ENCODE data around the gene SATB2.

Gene SATB2

GRCh38 chr2:199419428-199419827 lies 38.3 kb downstream of the SATB2 start:
- no peak overlapping the region for H3K27ac ChIP-seq (ENCODE audit: low read length)
- no peak overlapping the region for H3K4me3 ChIP-seq (ENCODE audit: low read depth in 1 of 2, low read length in 2 of 2)
- H3K27me3 ChIP-seq (ENCODE audit: low read depth, low read length): no peaks in the 10 kb centered on the region
- no peaks in the 10 kb centered on the region for H3K4me1 ChIP-seq (ENCODE audit: control insufficient read depth in 1 of 2, insufficient read depth in 2 of 2, low read length in 2 of 2)
- H3K36me3 ChIP-seq (ENCODE audit: control insufficient read depth in 1 of 2, insufficient read depth in 2 of 2, low read length in 2 of 2): no peaks in the 10 kb centered on the region
- no peaks in the 10 kb centered on the region for H3K9me3 ChIP-seq (ENCODE audit: control insufficient read depth in 1 of 2, low read length in 2 of 2)

GRCh38 chr2:199414465-199414864 lies 43.3 kb downstream of the SATB2 start:
- H3K36me3 ChIP-seq (ENCODE audit: control insufficient read depth in 1 of 2, insufficient read depth in 2 of 2, low read length in 2 of 2): no peaks in the 10 kb centered on the region
- H3K27me3 ChIP-seq (ENCODE audit: low read depth, low read length): no peaks in the 10 kb centered on the region
- H3K9me3 ChIP-seq (ENCODE audit: control insufficient read depth in 1 of 2, low read length in 2 of 2): no peaks in the 10 kb centered on the region
- no peak overlapping the region for H3K4me3 ChIP-seq (ENCODE audit: low read depth in 1 of 2, low read length in 2 of 2)
- no peak overlapping the region for H3K27ac ChIP-seq (ENCODE audit: low read length)
- H3K4me1 ChIP-seq (ENCODE audit: control insufficient read depth in 1 of 2, insufficient read depth in 2 of 2, low read length in 2 of 2): no peaks in the 10 kb centered on the region

GRCh38 chr2:199414001-199414400 lies 43.7 kb downstream of the SATB2 start:
- H3K27ac ChIP-seq (ENCODE audit: low read length): no peak overlapping the region
- no peaks in the 10 kb centered on the region for H3K27me3 ChIP-seq (ENCODE audit: low read depth, low read length)
- H3K4me3 ChIP-seq (ENCODE audit: low read depth in 1 of 2, low read length in 2 of 2): no peak overlapping the region
- no peaks in the 10 kb centered on the region for H3K36me3 ChIP-seq (ENCODE audit: control insufficient read depth in 1 of 2, insufficient read depth in 2 of 2, low read length in 2 of 2)
- H3K4me1 ChIP-seq (ENCODE audit: control insufficient read depth in 1 of 2, insufficient read depth in 2 of 2, low read length in 2 of 2): no peaks in the 10 kb centered on the region
- no peaks in the 10 kb centered on the region for H3K9me3 ChIP-seq (ENCODE audit: control insufficient read depth in 1 of 2, low read length in 2 of 2)

GRCh38 chr2:199409759-199410529 lies 47.8 kb downstream of the SATB2 start:
- no peaks in the 10 kb centered on the region for H3K4me1 ChIP-seq (ENCODE audit: control insufficient read depth in 1 of 2, insufficient read depth in 2 of 2, low read length in 2 of 2)
- H3K9me3 ChIP-seq (ENCODE audit: control insufficient read depth in 1 of 2, low read length in 2 of 2): no peaks in the 10 kb centered on the region
- H3K27me3 ChIP-seq (ENCODE audit: low read depth, low read length): no peaks in the 10 kb centered on the region
- no peaks in the 10 kb centered on the region for H3K36me3 ChIP-seq (ENCODE audit: control insufficient read depth in 1 of 2, insufficient read depth in 2 of 2, low read length in 2 of 2)
- H3K4me3 ChIP-seq (ENCODE audit: low read depth in 1 of 2, low read length in 2 of 2): no peak overlapping the region
- H3K27ac ChIP-seq (ENCODE audit: low read length): no peak overlapping the region

GRCh38 chr2:199407421-199407820 lies 50.3 kb downstream of the SATB2 start:
- Histone ChIP-seq H3K27ac (ENCODE audit: low read length) (no peak overlapping the region), H3K4me1 (ENCODE audit: control insufficient read depth in 1 of 2, insufficient read depth in 2 of 2, low read length in 2 of 2) (no peaks in the 10 kb centered on the region), H3K9me3 (ENCODE audit: control insufficient read depth in 1 of 2, low read length in 2 of 2) (no peaks in the 10 kb centered on the region), H3K4me3 (ENCODE audit: low read depth in 1 of 2, low read length in 2 of 2) (no peak overlapping the region), H3K27me3 (ENCODE audit: low read depth, low read length) (no peaks in the 10 kb centered on the region), H3K36me3 (ENCODE audit: control insufficient read depth in 1 of 2, insufficient read depth in 2 of 2, low read length in 2 of 2) (no peaks in the 10 kb centered on the region)

- Histone ChIP-seq H3K4me1 (ENCODE audit: control insufficient read depth in 1 of 2, insufficient read depth in 2 of 2, low read length in 2 of 2) (no peaks in the 10 kb centered on the region), H3K27ac (ENCODE audit: low read length) (no peak overlapping the region), H3K4me3 (ENCODE audit: low read depth in 1 of 2, low read length in 2 of 2) (no peak overlapping the region)
Measured at GRCh38 chr2:199405241-199405640, 52.5 kb downstream of the SATB2 start.

GRCh38 chr2:199404841-199405240 lies 52.9 kb downstream of the SATB2 start:
- H3K27me3 ChIP-seq (ENCODE audit: low read depth, low read length): no peaks in the 10 kb centered on the region
- no peak overlapping the region for H3K27ac ChIP-seq (ENCODE audit: low read length)
- no peaks in the 10 kb centered on the region for H3K4me1 ChIP-seq (ENCODE audit: control insufficient read depth in 1 of 2, insufficient read depth in 2 of 2, low read length in 2 of 2)
- no peak overlapping the region for H3K4me3 ChIP-seq (ENCODE audit: low read depth in 1 of 2, low read length in 2 of 2)
- no peaks in the 10 kb centered on the region for H3K9me3 ChIP-seq (ENCODE audit: control insufficient read depth in 1 of 2, low read length in 2 of 2)
- no peaks in the 10 kb centered on the region for H3K36me3 ChIP-seq (ENCODE audit: control insufficient read depth in 1 of 2, insufficient read depth in 2 of 2, low read length in 2 of 2)

More at GRCh38 chr2:199405241-199405640, 52.5 kb downstream of the SATB2 start:
- no peaks in the 10 kb centered on the region for H3K36me3 ChIP-seq (ENCODE audit: control insufficient read depth in 1 of 2, insufficient read depth in 2 of 2, low read length in 2 of 2)
- no peaks in the 10 kb centered on the region for H3K9me3 ChIP-seq (ENCODE audit: control insufficient read depth in 1 of 2, low read length in 2 of 2)
- H3K27me3 ChIP-seq (ENCODE audit: low read depth, low read length): no peaks in the 10 kb centered on the region

- no peak overlapping the region for H3K4me3 ChIP-seq (ENCODE audit: low read depth in 1 of 2, low read length in 2 of 2)
- H3K36me3 ChIP-seq (ENCODE audit: control insufficient read depth in 1 of 2, insufficient read depth in 2 of 2, low read length in 2 of 2): no peaks in the 10 kb centered on the region
- H3K4me1 ChIP-seq (ENCODE audit: control insufficient read depth in 1 of 2, insufficient read depth in 2 of 2, low read length in 2 of 2): no peaks in the 10 kb centered on the region
- no peak overlapping the region for H3K27ac ChIP-seq (ENCODE audit: low read length)
- no peaks in the 10 kb centered on the region for H3K9me3 ChIP-seq (ENCODE audit: control insufficient read depth in 1 of 2, low read length in 2 of 2)
- H3K27me3 ChIP-seq (ENCODE audit: low read depth, low read length): no peaks in the 10 kb centered on the region
Measured at GRCh38 chr2:199395311-199395710, 62.4 kb downstream of the SATB2 start.

- H3K27ac ChIP-seq (ENCODE audit: low read length): no peak overlapping the region
- H3K9me3 ChIP-seq (ENCODE audit: control insufficient read depth in 1 of 2, low read length in 2 of 2): no peaks in the 10 kb centered on the region
- H3K36me3 ChIP-seq (ENCODE audit: control insufficient read depth in 1 of 2, insufficient read depth in 2 of 2, low read length in 2 of 2): no peaks in the 10 kb centered on the region
- H3K4me1 ChIP-seq (ENCODE audit: control insufficient read depth in 1 of 2, insufficient read depth in 2 of 2, low read length in 2 of 2): no peaks in the 10 kb centered on the region
- no peak overlapping the region for H3K4me3 ChIP-seq (ENCODE audit: low read depth in 1 of 2, low read length in 2 of 2)
- H3K27me3 ChIP-seq (ENCODE audit: low read depth, low read length): no peaks in the 10 kb centered on the region
Measured at GRCh38 chr2:199392363-199392762, 65.4 kb downstream of the SATB2 start.

- no peaks in the 10 kb centered on the region for H3K9me3 ChIP-seq (ENCODE audit: control insufficient read depth in 1 of 2, low read length in 2 of 2)
- no peaks in the 10 kb centered on the region for H3K4me1 ChIP-seq (ENCODE audit: control insufficient read depth in 1 of 2, insufficient read depth in 2 of 2, low read length in 2 of 2)
- no peaks in the 10 kb centered on the region for H3K36me3 ChIP-seq (ENCODE audit: control insufficient read depth in 1 of 2, insufficient read depth in 2 of 2, low read length in 2 of 2)
- H3K27me3 ChIP-seq (ENCODE audit: low read depth, low read length): no peaks in the 10 kb centered on the region
- H3K4me3 ChIP-seq (ENCODE audit: low read depth in 1 of 2, low read length in 2 of 2): no peak overlapping the region
- H3K27ac ChIP-seq (ENCODE audit: low read length): no peak overlapping the region
Measured at GRCh38 chr2:199388728-199389268, 68.9 kb downstream of the SATB2 start.

GRCh38 chr2:199384043-199384442 lies 73.7 kb downstream of the SATB2 start:
- Histone ChIP-seq H3K9me3 (ENCODE audit: control insufficient read depth in 1 of 2, low read length in 2 of 2) (no peaks in the 10 kb centered on the region), H3K27me3 (ENCODE audit: low read depth, low read length) (no peaks in the 10 kb centered on the region), H3K27ac (ENCODE audit: low read length) (no peak overlapping the region), H3K4me3 (ENCODE audit: low read depth in 1 of 2, low read length in 2 of 2) (no peak overlapping the region), H3K4me1 (ENCODE audit: control insufficient read depth in 1 of 2, insufficient read depth in 2 of 2, low read length in 2 of 2) (no peaks in the 10 kb centered on the region), H3K36me3 (ENCODE audit: control insufficient read depth in 1 of 2, insufficient read depth in 2 of 2, low read length in 2 of 2) (no peaks in the 10 kb centered on the region)

GRCh38 chr2:199383021-199383420 lies 74.7 kb downstream of the SATB2 start:
- H3K36me3 ChIP-seq (ENCODE audit: control insufficient read depth in 1 of 2, insufficient read depth in 2 of 2, low read length in 2 of 2): no peaks in the 10 kb centered on the region
- no peaks in the 10 kb centered on the region for H3K4me1 ChIP-seq (ENCODE audit: control insufficient read depth in 1 of 2, insufficient read depth in 2 of 2, low read length in 2 of 2)
- H3K27ac ChIP-seq (ENCODE audit: low read length): no peak overlapping the region
- H3K27me3 ChIP-seq (ENCODE audit: low read depth, low read length): no peaks in the 10 kb centered on the region
- no peak overlapping the region for H3K4me3 ChIP-seq (ENCODE audit: low read depth in 1 of 2, low read length in 2 of 2)
- no peaks in the 10 kb centered on the region for H3K9me3 ChIP-seq (ENCODE audit: control insufficient read depth in 1 of 2, low read length in 2 of 2)

All from muscle layer of duodenum (tissue), 2 donors.